ENCODE results near the gene OR14I1.

Gene OR14I1

GRCh38 chr1:248702714-248703113 is at the start of gene OR14I1:
Gene OR14I1 (minus strand): TSS chr1:248702766.
- H3K4me3 ChIP-seq (ENCODE audit: low read depth, low read length) = no peak within 1 kb of the TSS
- no peak for DNase-seq (ENCODE audit: low read depth)
- TF ChIP-seq, protein P1, sequence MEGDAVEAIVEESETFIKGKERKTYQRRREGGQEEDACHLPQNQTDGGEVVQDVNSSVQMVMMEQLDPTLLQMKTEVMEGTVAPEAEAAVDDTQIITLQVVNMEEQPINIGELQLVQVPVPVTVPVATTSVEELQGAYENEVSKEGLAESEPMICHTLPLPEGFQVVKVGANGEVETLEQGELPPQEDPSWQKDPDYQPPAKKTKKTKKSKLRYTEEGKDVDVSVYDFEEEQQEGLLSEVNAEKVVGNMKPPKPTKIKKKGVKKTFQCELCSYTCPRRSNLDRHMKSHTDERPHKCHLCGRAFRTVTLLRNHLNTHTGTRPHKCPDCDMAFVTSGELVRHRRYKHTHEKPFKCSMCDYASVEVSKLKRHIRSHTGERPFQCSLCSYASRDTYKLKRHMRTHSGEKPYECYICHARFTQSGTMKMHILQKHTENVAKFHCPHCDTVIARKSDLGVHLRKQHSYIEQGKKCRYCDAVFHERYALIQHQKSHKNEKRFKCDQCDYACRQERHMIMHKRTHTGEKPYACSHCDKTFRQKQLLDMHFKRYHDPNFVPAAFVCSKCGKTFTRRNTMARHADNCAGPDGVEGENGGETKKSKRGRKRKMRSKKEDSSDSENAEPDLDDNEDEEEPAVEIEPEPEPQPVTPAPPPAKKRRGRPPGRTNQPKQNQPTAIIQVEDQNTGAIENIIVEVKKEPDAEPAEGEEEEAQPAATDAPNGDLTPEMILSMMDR (IDR thresholded peaks at IDR 0.05; ENCODE audit: control insufficient read depth, extremely low read depth, insufficient read depth) = no peak

GRCh38 chr1:248751635-248752034 is 49.1 kb upstream of the OR14I1 start:
- H3K4me3 ChIP-seq (ENCODE audit: low read depth, low read length) = no peak overlapping the region
- TF ChIP-seq, protein P1 (IDR thresholded peaks at IDR 0.05; ENCODE audit: control insufficient read depth, extremely low read depth, insufficient read depth) = no peak
- no peak for DNase-seq (ENCODE audit: low read depth)

DNA sequence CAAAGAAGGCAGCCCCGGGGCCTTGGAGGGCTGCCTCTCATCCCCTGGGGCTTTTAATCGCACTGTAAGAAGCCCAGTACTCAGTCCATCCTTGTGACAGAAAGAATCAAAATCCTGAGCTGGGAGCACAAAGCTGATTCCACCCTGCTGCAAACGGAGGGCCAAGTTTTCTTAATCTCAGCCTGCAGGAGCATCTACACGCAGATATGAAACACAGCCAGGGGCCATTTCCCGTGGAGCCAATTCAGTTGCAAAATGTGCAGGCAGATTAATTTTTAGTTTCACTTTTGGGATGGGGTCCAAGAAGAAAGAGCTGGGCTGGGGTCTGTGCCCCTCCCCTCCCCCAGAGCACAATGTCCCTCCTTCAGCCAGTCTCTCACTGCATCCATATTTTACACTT is 48.6 kb upstream of the OR14I1 start:
- H3K4me3 ChIP-seq (ENCODE audit: low read depth, low read length) = no peak overlapping the region
- DNase-seq (ENCODE audit: low read depth) = no peak
- TF ChIP-seq, protein P1 (IDR thresholded peaks at IDR 0.05; ENCODE audit: control insufficient read depth, extremely low read depth, insufficient read depth) = no peak

GRCh38 chr1:248750496-248750895 is 47.9 kb upstream of the OR14I1 start:
- DNase-seq (ENCODE audit: low read depth) = no peak
- no peak overlapping the region for H3K4me3 ChIP-seq (ENCODE audit: low read depth, low read length)
- TF ChIP-seq, protein P1 (IDR thresholded peaks at IDR 0.05; ENCODE audit: control insufficient read depth, extremely low read depth, insufficient read depth) = no peak

DNA sequence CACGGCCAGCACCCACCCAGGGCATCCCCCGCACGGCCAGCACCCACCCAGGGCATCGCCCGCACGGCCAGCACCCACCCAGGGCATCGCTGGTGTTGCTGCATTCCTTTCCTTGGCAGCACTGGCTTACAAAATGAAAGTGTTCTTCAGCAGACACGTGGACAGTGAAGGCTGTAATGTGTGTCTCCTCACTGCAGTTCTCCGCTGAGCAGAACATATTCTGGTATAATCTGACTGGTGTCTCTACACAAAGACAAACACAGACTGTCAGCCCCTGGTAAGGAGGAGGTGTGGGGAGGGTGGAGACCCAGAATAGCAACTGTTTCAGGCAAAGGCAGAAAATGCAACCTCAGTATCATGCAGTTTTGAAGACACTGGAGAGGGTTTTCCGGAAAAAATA is 45.6 kb upstream of the OR14I1 start:
- H3K4me3 ChIP-seq (ENCODE audit: low read depth, low read length) = no peak overlapping the region
- TF ChIP-seq, protein P1 (IDR thresholded peaks at IDR 0.05; ENCODE audit: control insufficient read depth, extremely low read depth, insufficient read depth) = no peak
- DNase-seq (ENCODE audit: low read depth) = no peak

DNA sequence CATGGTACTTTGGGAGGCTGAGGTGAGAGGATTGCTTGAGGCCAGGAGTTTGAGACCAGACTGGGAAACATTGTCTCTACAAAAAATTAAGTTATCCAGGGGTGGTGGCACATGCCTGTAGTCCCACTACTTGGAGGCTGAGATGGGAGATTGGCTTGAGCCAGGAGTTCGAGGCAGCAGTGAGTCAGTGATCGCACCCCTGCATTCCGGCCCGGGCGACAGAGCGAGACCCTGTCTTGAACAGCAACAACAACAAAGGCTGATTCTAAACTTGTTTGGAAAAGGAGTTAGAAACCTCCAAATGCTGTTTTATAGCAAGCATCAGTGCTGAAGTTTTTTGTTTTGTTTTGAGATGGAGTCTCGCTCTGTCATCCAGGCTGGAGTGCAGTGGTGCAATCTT is 38.3 kb upstream of the OR14I1 start:
- DNase-seq (ENCODE audit: low read depth) = no peak
- TF ChIP-seq, protein P1 (IDR thresholded peaks at IDR 0.05; ENCODE audit: control insufficient read depth, extremely low read depth, insufficient read depth) = no peak
- no peak overlapping the region for H3K4me3 ChIP-seq (ENCODE audit: low read depth, low read length)

- H3K4me3 ChIP-seq (ENCODE audit: low read depth, low read length) = no peak overlapping the region
- DNase-seq (ENCODE audit: low read depth) = no peak
- TF ChIP-seq, protein P1 (IDR thresholded peaks at IDR 0.05; ENCODE audit: control insufficient read depth, extremely low read depth, insufficient read depth) = no peak
Observed at GRCh38 chr1:248739572-248740205, 37.1 kb upstream of the OR14I1 start.
